A549 (cell line): ENCODE results near the gene RAPGEF4. TPM values are rescaled to one million over a fixed set of nuclear protein-coding genes. Genes with fewer than 3 reads are reported as not detected.

Experiments
- ATAC-seq, 2 experiments: fragments of 200-7000 bp in 1 of 2; fragments of >200 bp in 1 of 2; cut with Nextera tagmentation in 1 of 2; cut with Tn5 transposase in 1 of 2; 3 replicates each; pipeline versions ENCODE4 v1.8.0 to v1.9.1; 2018 to 2020; ENCODE audit warnings: mild to moderate bottlenecking in 1 of 2, moderate library complexity in 1 of 2
- CTCF ChIA-PET: fragments of 300-600 bp; sonication (Branson Sonifier 250); formaldehyde crosslinking; extraction: SDS; loops from one replicate; lab custom pipeline; 2021; ENCODE audit warnings: antibody characterized with exemption, inconsistent platforms; lab: Yijun Ruan, JAX
- POLR2A ChIA-PET: fragments of 350-600 bp; formaldehyde crosslinking; extraction: SDS; loops from one replicate; lab custom pipeline; 2021; ENCODE audit warnings: antibody characterized with exemption, inconsistent platforms; lab: Yijun Ruan, JAX
- DNase-seq, 2 experiments: peaks; one replicate each; pipeline versions ENCODE4 v3.0.0 to v3.0.0-alpha.2; 2011 to 2016; ENCODE audit warnings: low read depth in 1 of 2, low spot score in 1 of 2
- FAIRE-seq: peaks from 2 replicates; lab custom pipeline; 2011; peaks lifted over from hg19 to GRCh38; lab: Jason Lieb, UNC
- H3K27ac ChIP-seq, 2 experiments: fragments of >200 bp; sonication (Bioruptor Twin); formaldehyde crosslinking; 3 replicates each; pipeline ENCODE4 v1.5.1; 2016 to 2017
- H3K4me1 ChIP-seq: fragments of >200 bp; sonication (Bioruptor Twin); formaldehyde crosslinking; 3 replicates; pipeline ENCODE4 v1.6.1; 2016
- H3K4me2 ChIP-seq: fragments of >200 bp; sonication (Bioruptor Twin); formaldehyde crosslinking; 3 replicates; pipeline ENCODE4 v1.6.1; 2016
- H3K4me3 ChIP-seq: fragments of >200 bp; sonication (Bioruptor Twin); formaldehyde crosslinking; 3 replicates; pipeline ENCODE4 v1.5.1; 2016
- H3K9me3 ChIP-seq: fragments of >200 bp; sonication (Bioruptor Twin); formaldehyde crosslinking; 3 replicates; pipeline ENCODE4 v1.6.1; 2016
- CHD2 ChIP-seq: fragments of 150-350 bp; IDR thresholded peaks from 2 replicates; pipeline ENCODE4 v1.6.1; 2014; ENCODE audit warnings: low read length; ENCODE audit not compliant: partially characterized antibody
- EP300 ChIP-seq, 2 experiments: fragments of >200 bp; sonication (Bioruptor Twin); formaldehyde crosslinking; IDR thresholded peaks; 2 replicates in 1 of 2; 3 replicates in 1 of 2; pipeline ENCODE4 v1.6.1; 2016 to 2017
- GATA3 ChIP-seq: IDR thresholded peaks from 2 replicates; pipeline ENCODE4 v1.6.1; 2012; ENCODE audit warnings: borderline replicate concordance
- HDAC2 ChIP-seq: fragments of 200-600 bp; sonication (generic); IDR thresholded peaks from 2 replicates; pipeline ENCODE4 v1.6.1; 2016
- HEYL ChIP-seq: fragments of 250-450 bp; sonication (Bioruptor Pico); IDR thresholded peaks from 2 replicates; pipeline ENCODE4 v1.8.0; 2021; ENCODE audit warnings: mild to moderate bottlenecking, moderate library complexity
- HOXA7 ChIP-seq: fragments of 250-450 bp; sonication (Bioruptor Pico); IDR thresholded peaks from 2 replicates; pipeline ENCODE4 v1.5.0; 2020; ENCODE audit warnings: mild to moderate bottlenecking, moderate library complexity
- MAZ ChIP-seq: fragments of 150-350 bp; IDR thresholded peaks from 2 replicates; pipeline ENCODE4 v1.6.1; 2014; ENCODE audit warnings: antibody characterized with exemption, low read depth, low read length, borderline replicate concordance
- NR3C1 ChIP-seq: fragments of >200 bp; sonication (Bioruptor Twin); formaldehyde crosslinking; IDR thresholded peaks from 3 replicates; pipeline ENCODE4 v1.6.1; 2017
- ZC3H11A ChIP-seq: fragments of 450-650 bp; IDR thresholded peaks from 2 replicates; pipeline ENCODE4 v1.6.1; 2014; ENCODE audit warnings: antibody characterized with exemption, mild to moderate bottlenecking
- ZNF302 ChIP-seq: fragments of 250-450 bp; sonication (Bioruptor Pico); IDR thresholded peaks from 2 replicates; pipeline ENCODE4 v1.9.0; 2021; ENCODE audit warnings: inconsistent platforms, mild to moderate bottlenecking, moderate library complexity
- WGBS: methylation state at CpG from one replicate; pipeline ENCODE4 v1.1.6; 2017; ENCODE audit errors: missing lambda C conversion rate; 5-methylcytosine and 5-hydroxymethylcytosine counted together
- polyA plus RNA-seq, 4 experiments: library from polyadenylated mRNA; depleted of rRNA in 3 of 4; stranded (reverse); fragments of >200 nt; fragmentation: RNase III in 1 of 4; extraction: RNeasy Plus Mini Kit Qiagen cat#74134 plus additional on column Dnase treatment in 1 of 4; gene quantifications; 2 replicates in 3 of 4; 3 replicates in 1 of 4; pipeline ENCODE4 v1.2.3, GENCODE V29; 2011 to 2017
- TF ChIP-seq, protein P1 (sequence below): fragments of 450-650 bp; IDR thresholded peaks from 2 replicates; pipeline ENCODE4 v1.6.1; 2014; ENCODE audit warnings: antibody characterized with exemption
- TF ChIP-seq, protein P2 (sequence below): fragments of 250-450 bp; sonication (Bioruptor Pico); IDR thresholded peaks from 2 replicates; pipeline ENCODE4 v1.5.0; 2020; ENCODE audit warnings: low read depth, mild to moderate bottlenecking, moderate library complexity
- TF ChIP-seq, protein P3 (sequence below): fragments of 200-600 bp; sonication (generic); IDR thresholded peaks from 2 replicates; pipeline ENCODE4 v1.6.1; 2016; ENCODE audit warnings: antibody characterized with exemption, mild to moderate bottlenecking, moderate library complexity
- TF ChIP-seq, protein P4 (sequence below): IDR thresholded peaks from 2 replicates; pipeline ENCODE4 v1.6.1; 2012; ENCODE audit warnings: low read depth, borderline replicate concordance

Gene RAPGEF4
- polyA plus RNA-seq, 2 of the 4 experiments (the other 2 are of a cell fraction) = 0.18 to 1.1 TPM

DNA sequence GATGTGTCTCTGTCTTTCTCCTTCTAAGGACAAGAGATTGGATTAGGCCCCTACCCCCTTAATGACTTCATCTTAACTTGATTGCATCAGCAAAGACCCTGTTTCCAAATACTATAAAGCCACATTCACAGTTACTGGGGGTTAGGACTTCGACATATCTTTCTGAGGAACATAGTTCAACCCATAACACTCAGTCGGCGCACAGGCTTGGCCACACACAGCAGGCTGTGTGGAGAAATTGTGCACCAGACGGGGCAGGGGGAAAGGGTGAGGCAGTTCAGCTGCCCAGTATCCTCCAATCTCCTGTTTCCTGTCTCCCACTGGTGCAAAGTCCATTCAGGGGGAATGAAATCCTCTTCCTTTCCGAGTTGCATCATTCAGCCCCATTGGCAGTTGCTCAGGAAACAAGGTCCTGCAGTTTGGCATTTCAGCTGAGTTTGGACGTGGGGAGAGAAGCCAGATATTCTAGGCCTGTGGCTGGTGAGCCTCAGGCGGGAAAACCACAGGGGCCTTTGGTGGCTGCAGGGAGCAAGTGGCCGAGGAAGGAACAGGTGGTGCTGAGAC, 9.4 kb upstream of the RAPGEF4 start:
- Histone ChIP-seq H3K9me3 (no peaks in the 10 kb centered on the region), H3K4me3 (no peak overlapping the region)
- CTCF ChIA-PET = interaction anchor here (2.1 kb wide), 1 partner anchor 16 kb away, joined by 6 read pairs; no protein-coding TSS in a partner anchor
- 65% methylated on average over 8 of the region's 8 CpGs for WGBS
- TF ChIP-seq HDAC2 (no peak), EP300 (IDR thresholded peaks at IDR 0.05) (no peak), HEYL (CRISPR knock-in tag) (no peak), NR3C1 (no peak)
- TF ChIP-seq, protein P1, sequence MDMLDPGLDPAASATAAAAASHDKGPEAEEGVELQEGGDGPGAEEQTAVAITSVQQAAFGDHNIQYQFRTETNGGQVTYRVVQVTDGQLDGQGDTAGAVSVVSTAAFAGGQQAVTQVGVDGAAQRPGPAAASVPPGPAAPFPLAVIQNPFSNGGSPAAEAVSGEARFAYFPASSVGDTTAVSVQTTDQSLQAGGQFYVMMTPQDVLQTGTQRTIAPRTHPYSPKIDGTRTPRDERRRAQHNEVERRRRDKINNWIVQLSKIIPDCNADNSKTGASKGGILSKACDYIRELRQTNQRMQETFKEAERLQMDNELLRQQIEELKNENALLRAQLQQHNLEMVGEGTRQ = no peak
- TF ChIP-seq, protein P2, sequence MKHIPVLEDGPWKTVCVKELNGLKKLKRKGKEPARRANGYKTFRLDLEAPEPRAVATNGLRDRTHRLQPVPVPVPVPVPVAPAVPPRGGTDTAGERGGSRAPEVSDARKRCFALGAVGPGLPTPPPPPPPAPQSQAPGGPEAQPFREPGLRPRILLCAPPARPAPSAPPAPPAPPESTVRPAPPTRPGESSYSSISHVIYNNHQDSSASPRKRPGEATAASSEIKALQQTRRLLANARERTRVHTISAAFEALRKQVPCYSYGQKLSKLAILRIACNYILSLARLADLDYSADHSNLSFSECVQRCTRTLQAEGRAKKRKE (CRISPR knock-in tag) = no peak
- TF ChIP-seq, all 56 proteins: peak for 0
- DNase-seq = peak in 1 of 2 experiments; percentile 43
- peak overlapping the region; percentile 42 to 48 for H3K27ac ChIP-seq
- no peak for FAIRE-seq
- ATAC-seq = peak in 1 of 2 experiments; percentile 75; a peak in 3 of 6 replicates
- H3K4me2 ChIP-seq = peak overlapping the region; percentile 62
- POLR2A ChIA-PET = no interaction called here
- peaks cover 13% of the 10 kb centered on the region for H3K4me1 ChIP-seq

DNA sequence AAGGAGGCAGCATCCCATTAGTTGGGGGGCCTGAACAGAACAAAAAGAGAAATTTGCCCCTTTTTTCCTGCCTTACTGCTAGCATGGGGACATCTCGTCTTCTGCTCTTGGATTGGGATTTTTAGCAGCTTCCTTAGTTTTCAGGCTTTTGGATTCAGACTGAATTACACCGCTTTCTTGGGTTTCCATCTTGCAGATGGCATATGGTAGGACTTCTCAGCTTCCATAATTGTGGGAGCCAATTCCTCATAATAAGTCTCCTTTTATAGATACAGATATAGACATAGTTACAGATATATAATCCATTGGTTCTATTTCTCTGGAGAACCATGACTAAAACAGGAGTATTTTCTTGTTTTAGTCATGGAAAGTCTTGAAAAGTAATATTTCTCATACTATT, 5.2 kb upstream of the RAPGEF4 start:
- ATAC-seq = no peak
- H3K9me3 ChIP-seq = no peaks in the 10 kb centered on the region
- ChIA-PET CTCF (interaction anchor here (0.7 kb wide), 1 partner anchor 137 kb away, joined by 4 read pairs; no protein-coding TSS in a partner anchor), POLR2A (no interaction called here)
- no peak for FAIRE-seq
- DNase-seq = no peak
- no peak overlapping the region for H3K27ac ChIP-seq
- no peak overlapping the region for H3K4me3 ChIP-seq
- 90% methylated on average over 2 of the region's 2 CpGs for WGBS
- no peak overlapping the region for H3K4me2 ChIP-seq
- peaks cover 13% of the 10 kb centered on the region for H3K4me1 ChIP-seq
- no peak for TF ChIP-seq GATA3
- TF ChIP-seq, protein P3, sequence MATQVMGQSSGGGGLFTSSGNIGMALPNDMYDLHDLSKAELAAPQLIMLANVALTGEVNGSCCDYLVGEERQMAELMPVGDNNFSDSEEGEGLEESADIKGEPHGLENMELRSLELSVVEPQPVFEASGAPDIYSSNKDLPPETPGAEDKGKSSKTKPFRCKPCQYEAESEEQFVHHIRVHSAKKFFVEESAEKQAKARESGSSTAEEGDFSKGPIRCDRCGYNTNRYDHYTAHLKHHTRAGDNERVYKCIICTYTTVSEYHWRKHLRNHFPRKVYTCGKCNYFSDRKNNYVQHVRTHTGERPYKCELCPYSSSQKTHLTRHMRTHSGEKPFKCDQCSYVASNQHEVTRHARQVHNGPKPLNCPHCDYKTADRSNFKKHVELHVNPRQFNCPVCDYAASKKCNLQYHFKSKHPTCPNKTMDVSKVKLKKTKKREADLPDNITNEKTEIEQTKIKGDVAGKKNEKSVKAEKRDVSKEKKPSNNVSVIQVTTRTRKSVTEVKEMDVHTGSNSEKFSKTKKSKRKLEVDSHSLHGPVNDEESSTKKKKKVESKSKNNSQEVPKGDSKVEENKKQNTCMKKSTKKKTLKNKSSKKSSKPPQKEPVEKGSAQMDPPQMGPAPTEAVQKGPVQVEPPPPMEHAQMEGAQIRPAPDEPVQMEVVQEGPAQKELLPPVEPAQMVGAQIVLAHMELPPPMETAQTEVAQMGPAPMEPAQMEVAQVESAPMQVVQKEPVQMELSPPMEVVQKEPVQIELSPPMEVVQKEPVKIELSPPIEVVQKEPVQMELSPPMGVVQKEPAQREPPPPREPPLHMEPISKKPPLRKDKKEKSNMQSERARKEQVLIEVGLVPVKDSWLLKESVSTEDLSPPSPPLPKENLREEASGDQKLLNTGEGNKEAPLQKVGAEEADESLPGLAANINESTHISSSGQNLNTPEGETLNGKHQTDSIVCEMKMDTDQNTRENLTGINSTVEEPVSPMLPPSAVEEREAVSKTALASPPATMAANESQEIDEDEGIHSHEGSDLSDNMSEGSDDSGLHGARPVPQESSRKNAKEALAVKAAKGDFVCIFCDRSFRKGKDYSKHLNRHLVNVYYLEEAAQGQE = no peak
- TF ChIP-seq, protein P1 = no peak
- TF ChIP-seq, protein P4, sequence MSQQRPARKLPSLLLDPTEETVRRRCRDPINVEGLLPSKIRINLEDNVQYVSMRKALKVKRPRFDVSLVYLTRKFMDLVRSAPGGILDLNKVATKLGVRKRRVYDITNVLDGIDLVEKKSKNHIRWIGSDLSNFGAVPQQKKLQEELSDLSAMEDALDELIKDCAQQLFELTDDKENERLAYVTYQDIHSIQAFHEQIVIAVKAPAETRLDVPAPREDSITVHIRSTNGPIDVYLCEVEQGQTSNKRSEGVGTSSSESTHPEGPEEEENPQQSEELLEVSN = no peak
- TF ChIP-seq CHD2 = no peak
- TF ChIP-seq ZNF302 (CRISPR knock-in tag) = no peak

DNA sequence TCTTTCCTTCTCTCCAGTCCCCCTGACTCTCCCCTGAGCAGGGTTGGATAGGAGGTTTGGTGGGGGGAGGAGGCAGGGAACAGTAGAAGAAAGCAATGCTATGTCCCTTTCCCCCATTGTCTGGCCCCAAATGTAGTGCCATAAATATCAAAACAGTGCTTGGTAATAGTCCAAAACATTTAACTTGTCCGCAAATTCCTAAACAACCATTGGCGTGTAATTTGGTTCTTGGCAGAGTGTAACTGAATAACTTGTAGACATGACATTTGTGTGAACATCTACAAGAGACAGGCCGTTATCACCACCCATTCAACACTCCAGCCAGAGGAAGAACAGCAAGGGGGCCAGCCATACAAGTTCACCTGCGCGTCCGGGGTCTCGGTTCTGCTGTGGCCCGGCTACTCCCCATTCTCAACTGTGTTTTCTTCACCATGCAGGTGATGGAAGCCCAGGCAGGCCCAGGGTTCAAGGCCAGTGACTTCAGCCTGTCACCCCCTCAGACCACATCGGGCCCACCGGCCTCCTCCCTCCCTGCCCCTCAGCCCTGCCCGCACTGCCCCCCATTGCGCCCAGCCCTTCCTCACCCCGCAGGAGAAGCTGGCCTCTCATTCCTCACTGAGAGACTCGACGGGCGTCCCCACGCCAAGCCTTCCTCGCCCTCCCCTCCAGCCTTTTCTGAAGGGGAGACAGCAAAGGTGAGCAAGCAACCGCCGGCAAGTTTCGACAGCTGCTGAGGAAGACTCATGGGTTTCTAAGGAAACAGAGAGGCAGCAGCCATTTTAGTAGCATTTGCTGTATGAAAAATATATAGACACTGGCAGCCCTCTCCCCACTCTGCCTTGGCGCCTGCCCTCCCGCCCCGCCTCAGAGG, 699 bp upstream of the RAPGEF4 start:
- peak overlapping the region; percentile 80 for H3K4me3 ChIP-seq
- POLR2A ChIA-PET = no interaction called here
- H3K9me3 ChIP-seq = no peaks in the 10 kb centered on the region
- FAIRE-seq (no peak), ATAC-seq (peak in 1 of 2 experiments; percentile 23; a peak in 3 of 6 replicates), DNase-seq (peak in 1 of 2 experiments; percentile 20)
- TF ChIP-seq ZC3H11A = no peak
- TF ChIP-seq MAZ = no peak
- TF ChIP-seq HOXA7 (CRISPR knock-in tag) = no peak
- CTCF ChIA-PET = no interaction called here
- H3K4me2 ChIP-seq = peak overlapping the region; percentile 94
- WGBS = 55% methylated on average over 16 of the region's 24 CpGs
- H3K27ac ChIP-seq = peak overlapping the region; percentile 64 to 85
- no peaks in the 10 kb centered on the region for H3K4me1 ChIP-seq
